ENCODE measurements around the gene ZKSCAN7.
"Not testable (repeated sequence)": the region's sequence is repeated elsewhere in the genome, so short reads cannot be mapped to it uniquely, and the experiment has no call there.

Gene ZKSCAN7

DNA sequence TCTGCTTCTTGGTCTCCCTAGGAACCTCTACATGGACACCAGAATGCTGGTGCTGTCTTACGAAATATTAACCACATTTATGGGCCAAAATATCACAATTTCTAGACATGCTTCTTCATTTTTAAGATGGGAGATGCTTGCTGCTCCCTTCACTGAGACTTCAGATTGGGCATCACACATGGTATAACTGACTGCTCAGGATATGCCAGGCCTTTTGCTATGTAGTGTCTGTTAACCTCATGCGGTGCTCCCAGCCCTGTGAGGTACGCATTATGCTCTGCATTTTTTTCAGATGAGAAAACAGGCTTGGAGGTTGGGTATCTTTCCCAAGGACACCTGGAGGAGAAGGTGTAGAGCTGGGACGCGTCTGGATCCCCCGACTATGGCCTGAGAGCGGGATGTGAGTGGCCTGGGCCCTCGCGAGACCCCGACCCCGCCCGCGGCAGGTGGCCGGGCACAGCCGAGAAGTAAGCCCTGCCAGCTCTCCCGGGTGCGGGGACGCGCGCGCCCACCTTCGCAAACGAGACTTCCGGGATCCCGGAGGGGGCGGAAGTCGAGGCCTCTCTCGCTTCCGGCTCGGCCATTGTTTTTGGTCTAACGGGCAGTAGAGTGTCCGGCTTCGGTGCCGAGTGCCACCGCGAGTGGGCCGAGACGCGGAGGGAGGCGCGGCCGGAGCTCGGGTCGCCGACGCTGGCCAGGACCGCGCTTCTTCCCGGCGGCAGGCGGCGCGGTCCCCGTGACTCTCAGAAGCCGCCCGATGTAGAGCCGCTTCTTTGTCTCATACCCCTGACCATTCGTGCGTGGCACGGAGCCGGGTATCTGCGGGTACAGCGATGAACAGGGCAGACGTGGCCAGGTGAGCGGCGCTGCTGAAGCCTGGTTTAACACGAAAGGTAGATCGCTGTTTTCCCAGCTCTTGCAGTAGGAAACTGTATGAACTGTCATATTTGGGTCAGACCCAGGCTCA, at the start of gene ZKSCAN7:
Gene ZKSCAN7 (plus strand): TSS at position 568 of the 967 bp plus-strand sequence. CDS start 1,855 bp downstream, outside the sequence.
- peak; percentile 57 for DNase-seq

DNA sequence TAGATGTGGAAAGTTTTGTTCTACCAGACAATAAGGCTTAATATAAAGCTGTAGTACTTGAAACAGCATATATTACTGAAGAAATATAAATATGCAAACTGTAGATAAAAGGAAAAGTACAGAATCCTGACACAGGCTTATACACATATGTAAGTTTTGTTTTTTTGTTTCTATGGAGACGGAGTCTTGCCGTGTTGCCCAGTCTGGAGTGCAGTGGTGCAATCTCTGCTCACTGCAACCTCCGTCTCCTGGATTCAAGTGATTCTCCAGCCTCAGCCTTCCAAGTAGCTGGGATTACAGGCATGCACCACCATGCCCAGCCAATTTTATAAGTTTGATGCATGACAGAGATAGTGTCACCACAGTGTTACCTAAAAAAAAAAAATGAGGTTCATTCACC, 48.4 kb upstream of the ZKSCAN7 start:
- no peak for DNase-seq

DNA sequence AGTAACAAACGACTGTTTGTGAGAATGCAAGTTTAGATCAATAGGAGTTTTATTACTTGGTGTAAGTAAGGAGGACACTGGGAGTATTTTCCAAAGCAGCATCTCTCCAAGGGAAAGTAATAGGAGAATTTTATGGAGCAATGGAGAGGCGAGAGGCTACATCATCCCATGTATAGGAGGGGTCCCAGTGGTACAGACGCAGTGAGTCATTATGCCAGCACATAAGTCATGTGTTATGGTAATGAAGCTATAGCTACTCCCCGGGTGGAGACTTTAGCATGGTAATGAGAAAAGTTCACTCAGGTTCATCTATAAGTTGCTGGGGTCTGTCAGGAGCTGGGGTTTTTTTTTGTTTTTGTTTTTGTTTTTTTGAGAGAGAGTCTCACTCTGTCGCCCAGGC, 48.0 kb upstream of the ZKSCAN7 start:
- DNase-seq: no peak

DNA sequence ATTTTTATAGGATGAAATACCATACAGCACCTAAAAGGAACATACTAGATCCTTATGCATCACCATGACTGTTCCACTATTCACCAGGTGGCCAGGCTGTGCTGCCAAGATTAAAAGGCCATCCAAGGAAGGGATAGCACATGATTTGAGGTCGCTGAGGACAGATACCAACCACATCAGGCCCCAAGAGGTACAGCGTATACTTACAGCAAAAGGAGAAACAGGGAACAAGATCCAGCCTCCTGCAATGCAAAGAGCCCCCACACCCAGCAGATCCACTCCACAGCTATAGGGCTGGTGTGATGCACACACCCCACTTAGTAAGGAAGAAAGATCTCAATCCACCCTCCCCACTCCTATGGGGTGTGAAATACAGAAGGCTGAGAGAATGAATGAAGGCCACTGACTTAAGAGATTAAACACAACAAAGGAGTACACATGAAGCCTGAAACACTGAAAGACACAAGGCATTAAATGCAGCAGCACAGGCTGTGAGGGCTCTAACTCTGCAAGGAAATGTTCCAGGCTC, 45.5 kb upstream of the ZKSCAN7 start:
- DNase-seq: no peak

DNA sequence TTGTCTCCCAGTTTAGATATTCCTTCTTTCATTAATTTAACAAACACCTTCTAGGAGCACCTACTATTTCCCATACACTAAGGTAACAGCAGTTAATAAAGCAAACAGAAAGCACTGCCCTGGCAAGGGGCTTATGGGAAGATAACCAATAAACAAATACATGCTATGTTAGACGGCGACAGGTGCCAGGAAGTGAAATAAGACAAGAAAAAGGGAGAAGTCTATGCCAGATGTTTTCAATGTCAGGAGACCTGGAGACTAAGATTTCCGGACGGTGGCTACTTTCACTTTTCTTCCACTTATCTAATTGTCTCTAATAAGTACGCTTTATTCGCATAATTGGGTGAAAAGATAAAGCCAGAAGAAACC, 45.0 kb upstream of the ZKSCAN7 start:
- DNase-seq: no peak

DNA sequence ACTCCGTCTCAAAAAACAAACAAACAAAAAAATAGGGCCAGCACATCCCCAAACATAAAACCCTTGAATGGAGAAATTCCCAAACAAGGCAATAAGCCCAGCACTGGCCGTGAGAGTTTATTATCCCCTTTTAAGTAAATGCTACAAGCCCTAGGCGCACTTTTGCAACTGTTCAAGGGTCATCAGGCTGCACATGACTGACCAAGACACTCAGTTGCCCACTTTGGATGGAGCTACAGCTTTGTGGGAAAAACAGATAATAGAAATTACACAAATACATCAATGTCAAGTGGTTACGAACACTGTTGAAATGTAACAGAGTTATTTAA, 43.8 kb upstream of the ZKSCAN7 start:
- no peak for DNase-seq

DNA sequence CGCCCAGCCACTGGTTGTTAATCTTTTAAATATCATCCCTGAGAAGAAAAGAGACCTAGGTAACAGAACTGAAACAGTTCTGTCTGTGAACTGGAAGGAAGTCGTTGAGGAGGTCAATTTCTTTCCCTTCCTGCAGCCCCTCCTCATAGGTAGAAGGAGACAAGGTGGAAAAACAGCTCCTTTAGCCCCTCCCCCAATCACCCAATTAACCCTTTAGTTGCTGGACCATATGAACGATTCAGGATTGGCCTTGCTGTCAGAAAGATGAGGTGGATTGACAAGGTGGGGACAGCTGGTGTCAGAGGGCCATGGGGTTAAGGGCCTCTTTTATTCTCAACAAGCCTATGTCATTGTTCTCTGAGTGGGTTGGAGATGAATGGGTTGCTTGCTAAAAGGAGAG, 41.5 kb upstream of the ZKSCAN7 start:
- DNase-seq: no peak

DNA sequence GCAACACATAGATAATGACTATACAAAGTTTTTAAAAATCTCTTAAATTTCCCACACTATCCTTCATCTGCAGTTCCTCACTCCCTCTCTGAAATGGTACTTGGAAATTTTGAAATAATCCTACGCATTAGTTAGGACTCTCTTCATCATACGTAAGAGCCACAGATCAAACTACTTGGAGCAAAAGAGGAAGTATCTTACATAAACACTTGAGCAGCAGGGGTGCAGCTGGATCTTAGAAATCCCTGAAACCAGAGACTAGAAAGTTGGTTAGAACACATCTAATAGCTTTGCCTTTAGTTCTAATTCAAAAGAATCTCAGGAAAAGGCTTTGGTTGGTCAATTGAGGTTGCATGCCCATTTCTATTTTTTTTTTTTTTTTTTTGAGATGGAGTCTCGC, 38.8 kb upstream of the ZKSCAN7 start:
- no peak for DNase-seq

DNA sequence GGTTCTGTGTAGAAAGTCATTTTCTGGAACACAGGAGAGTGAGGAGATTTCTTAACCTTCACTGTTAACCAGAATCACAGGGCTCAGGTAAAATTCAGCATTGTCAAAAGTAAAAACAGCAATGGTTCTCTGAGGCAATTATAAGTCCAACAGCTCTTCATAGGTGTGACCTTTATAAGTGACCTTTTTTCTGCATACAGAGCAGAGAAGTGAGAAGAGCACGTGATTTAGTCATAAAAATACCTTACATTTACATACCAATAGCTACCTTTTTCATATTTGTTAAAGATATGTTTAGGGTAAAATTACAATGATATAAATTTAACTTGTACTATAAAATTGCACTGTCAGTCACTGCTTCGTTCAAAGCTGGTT, 36.2 kb upstream of the ZKSCAN7 start:
- no peak for DNase-seq

DNA sequence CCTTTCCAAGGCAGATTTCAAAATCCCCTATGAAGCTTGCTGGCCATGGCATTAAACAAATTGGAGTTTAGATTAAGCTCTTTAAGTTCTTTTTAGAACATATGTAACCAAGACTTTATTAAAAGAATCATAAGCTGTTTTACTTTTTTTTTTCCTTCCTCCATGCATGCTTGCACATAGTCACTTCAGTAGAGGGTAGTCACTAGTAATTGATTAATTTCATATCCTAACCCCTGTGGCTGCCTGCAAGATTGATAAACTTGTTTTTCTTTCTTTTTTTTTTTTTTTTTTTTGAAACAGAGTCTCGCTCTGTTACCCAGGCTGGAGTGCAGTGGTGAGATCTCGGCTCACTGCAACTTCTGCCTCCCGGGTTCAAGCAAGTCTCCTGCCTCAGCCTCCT, 33.3 kb upstream of the ZKSCAN7 start:
- DNase-seq: no peak

DNA sequence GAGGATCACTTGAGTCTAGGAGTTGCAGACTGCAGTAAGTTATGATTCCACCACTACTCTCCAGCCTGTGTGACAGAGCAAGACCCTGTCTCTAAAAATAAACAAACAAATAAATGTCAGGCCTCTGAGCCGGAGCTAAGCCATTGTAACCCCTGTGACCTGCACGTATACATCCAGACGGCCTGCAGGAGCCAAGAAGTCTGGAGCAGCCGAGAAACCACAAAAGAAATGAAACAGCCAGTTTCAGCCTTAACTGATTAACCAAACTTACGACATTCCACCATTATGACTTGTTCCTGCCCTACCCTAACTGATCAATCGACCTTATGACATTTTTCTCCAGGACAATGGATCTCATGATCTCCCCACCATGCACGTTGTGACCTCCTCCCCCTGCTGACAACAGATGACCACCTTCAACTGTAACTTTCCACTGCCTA, 32.5 kb upstream of the ZKSCAN7 start:
- DNase-seq: no peak

DNA sequence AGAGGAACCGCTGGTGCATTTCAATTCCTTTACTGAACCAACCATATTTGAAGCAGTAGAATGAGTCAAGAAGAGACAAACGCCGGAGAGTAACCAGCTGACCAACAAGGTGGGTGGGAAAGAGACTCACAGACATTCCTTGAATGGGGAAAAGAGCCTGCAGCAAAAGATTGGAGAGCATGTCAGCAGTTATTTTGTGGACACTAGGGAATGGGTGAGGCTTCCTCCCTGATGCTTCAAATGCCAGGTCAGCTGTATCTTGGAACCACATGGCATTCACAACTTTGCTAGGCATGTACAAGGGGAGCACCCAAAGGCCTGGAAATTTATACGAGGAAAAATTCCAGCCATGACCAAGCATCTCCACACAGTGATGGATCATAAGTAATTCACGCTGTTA, 29.9 kb upstream of the ZKSCAN7 start:
- DNase-seq: no peak

DNA sequence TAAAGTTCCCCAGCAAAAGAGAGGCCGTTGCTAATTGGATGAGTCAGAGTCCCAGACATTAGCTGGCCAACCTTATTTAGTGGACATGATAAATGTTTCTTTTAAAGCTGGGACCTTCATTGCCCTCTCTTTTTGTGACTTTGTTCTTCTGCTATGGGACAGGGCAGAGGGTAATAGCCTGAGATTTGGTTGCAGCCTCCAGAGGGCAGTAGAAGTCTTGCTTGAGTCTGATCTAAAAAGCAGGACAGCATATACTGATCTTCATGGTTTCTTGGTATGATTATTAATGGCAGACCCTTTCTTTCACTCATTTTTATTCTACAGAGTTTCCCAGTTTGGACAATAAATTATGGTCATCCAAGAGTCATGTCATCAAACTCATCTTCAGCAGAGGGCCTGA, 25.1 kb upstream of the ZKSCAN7 start:
- DNase-seq: no peak

DNA sequence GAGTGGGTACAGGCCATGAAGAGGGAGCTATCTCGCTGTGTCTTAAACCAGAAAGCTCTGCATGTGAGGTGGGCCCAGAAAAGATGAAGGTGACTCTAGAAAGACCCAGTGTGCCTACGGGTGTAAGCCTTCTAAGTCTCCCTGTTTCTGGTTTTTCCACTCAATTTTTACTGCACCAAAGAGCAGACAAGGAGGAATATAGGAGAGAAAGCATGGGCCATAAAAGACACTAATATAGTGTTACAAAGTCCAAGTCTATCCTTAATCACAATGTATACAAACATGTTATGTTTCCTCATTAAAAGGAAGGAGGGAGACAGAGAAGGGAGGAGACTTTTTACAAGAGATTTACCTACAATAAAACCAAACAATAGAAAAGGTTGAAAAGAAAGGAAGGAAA, 24.1 kb upstream of the ZKSCAN7 start:
- no peak for DNase-seq

DNA sequence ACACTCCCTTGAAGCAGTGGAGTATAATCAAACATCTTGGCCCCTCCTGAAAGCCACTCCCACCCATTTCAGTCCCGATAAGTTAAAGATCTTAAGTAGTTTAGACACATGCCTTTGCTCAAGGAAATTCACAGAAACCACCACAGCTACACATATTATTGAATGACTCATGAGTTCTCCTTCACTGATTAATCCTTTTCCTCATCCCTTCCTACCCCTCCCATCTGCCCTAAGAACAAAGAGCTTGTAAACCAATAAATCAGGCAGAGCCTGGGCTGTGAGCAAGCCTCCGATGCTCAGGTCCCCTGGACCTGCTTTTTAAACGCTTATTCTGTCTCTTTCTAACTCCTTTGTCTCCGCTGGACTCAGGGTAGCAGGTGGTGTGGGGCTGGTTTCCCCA, 20.3 kb upstream of the ZKSCAN7 start:
- not testable (repeated sequence) for DNase-seq

DNA sequence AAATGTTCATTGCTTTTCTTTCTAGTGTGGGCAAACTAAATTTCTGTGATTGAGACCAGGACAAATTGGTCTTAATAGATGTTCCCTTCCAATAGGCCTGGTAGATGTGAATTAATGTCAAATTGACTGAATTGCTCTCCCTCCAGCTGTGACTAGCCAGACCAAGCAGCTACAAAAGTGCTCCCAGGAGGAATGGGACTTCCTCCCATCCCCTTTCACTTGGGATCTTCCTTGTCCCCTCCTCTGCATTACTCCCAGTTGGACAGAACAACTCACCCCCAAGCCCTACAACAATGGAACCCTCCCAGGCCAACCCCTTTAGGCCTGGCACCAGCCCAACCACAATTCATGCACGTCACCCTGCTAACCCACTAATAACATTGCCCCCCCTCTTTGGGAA, 19.6 kb upstream of the ZKSCAN7 start:
- DNase-seq: no peak

DNA sequence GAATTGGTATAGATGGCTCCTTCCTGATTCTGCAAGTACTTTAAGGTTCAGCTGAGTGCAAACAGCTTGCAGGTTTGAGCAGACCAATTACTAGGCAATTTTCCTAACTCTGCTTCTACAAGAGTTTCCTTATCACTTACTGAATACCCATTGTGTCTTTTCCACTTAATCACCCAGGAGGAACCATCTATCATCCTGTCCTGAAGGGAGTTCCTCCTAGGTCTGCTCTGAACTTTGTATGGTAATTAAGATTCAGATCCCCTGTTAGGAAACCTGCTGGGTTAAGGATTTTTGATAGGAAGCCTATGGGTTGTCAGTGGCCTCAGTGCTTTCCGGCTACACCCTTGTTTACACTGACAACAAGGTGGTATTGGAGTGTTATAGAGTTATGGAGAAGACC, 10.2 kb upstream of the ZKSCAN7 start:
- not testable (repeated sequence) for DNase-seq

DNA sequence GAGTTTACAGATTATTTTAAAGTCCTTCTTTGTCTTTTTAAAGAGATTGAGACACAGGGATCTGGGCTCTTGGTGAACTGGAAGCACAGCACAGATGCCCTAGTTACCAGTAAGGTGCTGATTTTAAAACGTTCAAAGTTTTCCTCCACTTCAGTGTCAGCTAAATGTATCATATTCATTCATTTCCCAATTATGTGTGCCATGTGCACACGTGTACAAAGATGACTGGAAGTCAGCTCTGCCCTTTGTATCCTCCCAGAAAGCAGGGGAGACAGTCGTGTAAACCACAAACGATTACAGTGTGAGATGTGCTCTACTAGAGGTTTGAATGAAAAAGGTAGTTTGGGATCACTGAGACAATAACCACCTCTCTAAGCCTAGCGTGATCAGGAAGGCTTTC, 730 bp downstream of the ZKSCAN7 start:
- no peak for DNase-seq

DNA sequence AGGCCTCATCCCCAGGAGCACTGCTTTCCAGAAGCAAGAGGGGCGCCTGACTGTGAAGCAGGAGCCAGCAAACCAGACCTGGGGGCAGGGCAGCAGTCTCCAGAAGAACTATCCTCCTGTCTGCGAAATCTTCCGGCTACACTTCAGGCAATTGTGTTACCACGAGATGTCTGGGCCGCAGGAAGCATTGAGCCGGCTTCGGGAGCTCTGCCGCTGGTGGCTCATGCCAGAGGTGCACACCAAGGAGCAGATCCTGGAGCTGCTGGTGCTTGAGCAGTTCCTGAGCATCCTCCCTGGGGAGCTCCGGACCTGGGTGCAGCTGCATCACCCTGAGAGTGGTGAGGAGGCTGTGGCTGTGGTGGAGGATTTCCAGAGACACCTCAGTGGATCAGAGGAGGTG, 2.1 kb downstream of the ZKSCAN7 start:
- DNase-seq: no peak

DNA sequence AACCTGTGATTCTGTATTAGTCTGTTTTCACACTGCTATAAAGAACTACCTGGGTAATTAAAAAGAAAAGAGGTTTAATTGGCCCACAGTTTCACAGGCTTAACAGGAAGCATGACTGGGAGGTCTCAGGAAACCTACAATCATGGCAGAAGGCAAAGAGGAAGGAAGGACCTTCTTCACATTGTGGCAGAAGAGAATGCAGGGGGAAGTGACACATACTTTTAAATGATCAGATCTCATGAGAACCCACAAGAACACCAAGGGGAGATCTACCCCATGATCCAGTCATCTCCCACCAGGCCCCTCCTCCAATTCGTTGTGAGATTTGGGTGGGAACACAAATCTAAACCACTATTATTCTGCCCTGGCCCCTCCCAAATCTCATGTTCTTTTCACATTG, 6.1 kb downstream of the ZKSCAN7 start:
- no peak for DNase-seq

DNA sequence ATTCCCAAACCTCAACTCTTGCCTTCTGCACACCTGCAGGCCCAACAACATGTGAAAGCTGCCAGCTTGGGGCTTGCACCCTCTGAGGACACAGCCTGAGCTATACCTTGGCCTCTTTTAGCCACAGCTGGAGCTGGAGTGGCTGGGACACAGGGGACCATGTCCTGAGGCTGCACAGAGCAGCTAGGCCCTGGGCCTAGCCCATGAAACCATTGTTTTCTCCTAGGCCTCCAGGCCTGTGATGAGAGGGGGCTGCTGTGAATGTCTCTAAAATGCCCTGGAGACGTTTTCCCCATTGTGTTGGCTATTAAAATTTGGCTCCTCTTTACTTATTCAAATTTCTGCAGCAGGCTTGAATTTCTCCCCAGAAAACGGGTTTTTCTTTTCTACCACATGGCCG, 7.2 kb downstream of the ZKSCAN7 start:
- no peak for DNase-seq

DNA sequence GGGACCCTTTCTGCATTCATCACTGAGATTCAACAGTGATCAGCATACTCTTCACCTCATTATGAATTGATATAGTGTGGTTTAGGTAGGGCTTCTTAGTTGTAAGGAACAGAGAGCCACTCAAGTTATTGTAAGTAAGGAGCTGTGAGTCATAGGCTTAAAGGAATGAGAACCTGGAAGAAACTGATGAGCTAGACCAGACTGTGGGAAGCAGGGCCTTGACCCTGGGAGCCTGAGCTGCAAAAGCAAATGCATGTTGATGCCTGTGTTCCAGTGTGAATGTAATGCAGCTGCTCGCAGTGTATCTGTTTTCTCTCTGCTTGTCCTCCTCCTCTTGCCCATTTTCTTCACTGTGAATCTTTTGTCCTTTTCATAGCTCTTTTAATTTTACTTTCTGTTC, 13.6 kb downstream of the ZKSCAN7 start:
- DNase-seq: no peak

DNA sequence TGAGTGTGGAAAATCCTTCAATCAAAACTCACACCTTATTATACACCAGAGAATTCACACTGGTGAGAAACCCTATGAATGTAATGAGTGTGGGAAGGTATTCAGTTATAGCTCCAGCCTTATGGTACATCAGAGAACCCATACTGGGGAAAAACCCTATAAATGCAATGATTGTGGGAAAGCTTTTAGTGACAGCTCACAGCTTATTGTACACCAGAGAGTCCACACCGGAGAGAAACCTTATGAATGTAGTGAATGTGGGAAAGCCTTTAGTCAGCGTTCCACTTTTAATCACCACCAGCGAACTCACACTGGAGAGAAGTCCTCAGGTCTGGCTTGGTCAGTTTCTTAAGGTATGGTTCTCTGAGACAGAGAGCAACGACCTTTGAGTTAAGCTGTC, 16.0 kb downstream of the ZKSCAN7 start:
- no peak for DNase-seq

DNA sequence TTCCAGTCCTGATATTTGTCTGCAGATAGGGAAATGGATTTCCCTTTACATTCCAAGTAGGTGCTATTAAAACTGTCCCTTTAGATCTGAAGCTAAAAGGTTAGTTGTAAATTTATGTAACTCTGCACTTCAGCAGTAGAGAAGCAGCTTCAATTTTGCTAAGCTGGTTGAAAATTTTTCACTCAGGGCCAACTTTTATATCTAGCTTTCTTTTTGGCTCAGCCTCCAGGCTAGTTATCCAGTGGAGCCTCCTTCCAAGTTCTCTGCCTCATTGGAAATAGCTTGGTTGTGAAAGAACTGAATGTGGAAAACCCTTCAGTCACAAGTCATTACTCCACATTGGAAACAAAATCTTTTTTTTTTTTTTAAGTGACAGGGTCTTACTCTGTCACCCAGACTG, 21.6 kb downstream of the ZKSCAN7 start:
- no peak for DNase-seq
